Neuronal stem cell (in vitro differentiated cells): Measurements from ENCODE around the gene SLC1A7.

ENCODE experiments used
- DNase-seq: peaks from one replicate; pipeline ENCODE4 v3.0.0-alpha.2; 2013; ENCODE audit warnings: low spot score
- H2AFZ ChIP-seq: one replicate; pipeline ENCODE4 v1.6.1; 2013; ENCODE audit warnings: mild to moderate bottlenecking, low read length, inconsistent platforms
- H2AK5ac ChIP-seq: 2 replicates; pipeline ENCODE4 v1.6.1; 2013; ENCODE audit warnings: low read depth, mild to moderate bottlenecking, inconsistent platforms, low read length, moderate library complexity, mixed read lengths
- H2BK120ac ChIP-seq: 2 replicates; pipeline ENCODE4 v1.6.1; 2013; ENCODE audit warnings: low read depth, mild to moderate bottlenecking, inconsistent platforms, low read length, moderate library complexity, mixed read lengths
- H2BK12ac ChIP-seq: one replicate; pipeline ENCODE4 v1.6.1; 2013; ENCODE audit warnings: low read length, inconsistent platforms
- H2BK15ac ChIP-seq: 2 replicates; pipeline ENCODE4 v1.6.1; 2013; ENCODE audit warnings: mild to moderate bottlenecking, low read length, inconsistent platforms, mixed read lengths
- H2BK5ac ChIP-seq: one replicate; pipeline ENCODE4 v1.6.1; 2013; ENCODE audit warnings: inconsistent platforms, mild to moderate bottlenecking, low read length, moderate library complexity
- H3K14ac ChIP-seq: one replicate; pipeline ENCODE4 v1.6.1; 2013; ENCODE audit warnings: low read length, inconsistent platforms
- H3K18ac ChIP-seq: 2 replicates; pipeline ENCODE4 v1.6.1; 2013; ENCODE audit warnings: low read length, inconsistent platforms
- H3K23ac ChIP-seq: 2 replicates; pipeline ENCODE4 v1.6.1; 2013; ENCODE audit warnings: low read depth, mild to moderate bottlenecking, mixed read lengths, low read length, inconsistent platforms; ENCODE audit not compliant: poor library complexity
- H3K27ac ChIP-seq: replicated peaks from 3 replicates; pipeline ENCODE4 v1.5.1; 2013; ENCODE audit warnings: low read length, inconsistent platforms
- H3K27me3 ChIP-seq, 3 experiments: 2 replicates each; pipeline ENCODE4 v1.6.1; 2013; ENCODE audit warnings: low read length in 3 of 3, mild to moderate bottlenecking in 2 of 3, inconsistent platforms in 1 of 3, low read depth in 1 of 3, mixed read lengths in 1 of 3, moderate library complexity in 1 of 3; ENCODE audit not compliant: control insufficient read depth in 3 of 3, insufficient read depth in 3 of 3
- H3K36me3 ChIP-seq, 2 donors: replicated peaks in 1 of 2; 2 replicates each; pipeline ENCODE4 v1.6.1; 2013; ENCODE audit warnings: low read length in 2 of 2; ENCODE audit not compliant: control insufficient read depth in 2 of 2, insufficient read depth in 2 of 2
- H3K4ac ChIP-seq: 2 replicates; pipeline ENCODE4 v1.6.1; 2013; ENCODE audit warnings: inconsistent platforms, mild to moderate bottlenecking, low read length, moderate library complexity
- H3K4me1 ChIP-seq, 2 donors: 1 replicate in 1 of 2; 2 replicates in 1 of 2; pipeline ENCODE4 v1.6.1; 2013; ENCODE audit warnings: low read length in 2 of 2, low read depth in 1 of 2; ENCODE audit not compliant: control insufficient read depth in 2 of 2, insufficient read depth in 1 of 2
- H3K4me2 ChIP-seq: one replicate; pipeline ENCODE4 v1.6.1; 2013; ENCODE audit warnings: mild to moderate bottlenecking, low read length, inconsistent platforms; ENCODE audit not compliant: insufficient read depth, poor library complexity, severe bottlenecking
- H3K4me3 ChIP-seq, 2 donors: 2 replicates each; pipeline ENCODE4 v1.5.1; 2013; ENCODE audit warnings: low read length in 2 of 2, mild to moderate bottlenecking in 2 of 2, inconsistent platforms in 1 of 2, moderate library complexity in 1 of 2
- H3K79me1 ChIP-seq: one replicate; pipeline ENCODE4 v1.6.1; 2013; ENCODE audit warnings: low read depth, mild to moderate bottlenecking, inconsistent platforms, low read length, moderate library complexity
- H3K9ac ChIP-seq: one replicate; pipeline ENCODE4 v1.6.1; 2013; ENCODE audit warnings: mild to moderate bottlenecking, low read depth, low read length, inconsistent platforms; ENCODE audit not compliant: poor library complexity
- H3K9me3 ChIP-seq, 2 donors: replicated peaks in 1 of 2; 2 replicates each; pipeline versions ENCODE3 to v1.6.1; 2013; ENCODE audit warnings: low read length in 2 of 2, mild to moderate bottlenecking in 2 of 2, inconsistent platforms in 1 of 2, low read depth in 1 of 2, mixed read lengths in 1 of 2, moderate library complexity in 1 of 2; ENCODE audit not compliant: control insufficient read depth in 2 of 2, insufficient read depth in 1 of 2
- H4K8ac ChIP-seq: one replicate; pipeline ENCODE4 v1.6.1; 2013; ENCODE audit warnings: low read depth, mild to moderate bottlenecking, inconsistent platforms, low read length, moderate library complexity
- H4K91ac ChIP-seq: one replicate; pipeline ENCODE4 v1.6.1; 2013; ENCODE audit warnings: low read length, low read depth, mild to moderate bottlenecking, inconsistent platforms; ENCODE audit not compliant: poor library complexity
- WGBS, 2 donors: extraction: QIAGEN DNeasy Blood & Tissue Kit; methylation state at CpG; one replicate each; pipeline ENCODE4 v1.1.7; 2013; ENCODE audit warnings: missing lambda C conversion rate in 2 of 2, mixed read lengths in 1 of 2; ENCODE audit not compliant: insufficient read length in 2 of 2, insufficient replicate concordance in 1 of 2; ENCODE audit errors: extremely low coverage in 2 of 2; 5-methylcytosine and 5-hydroxymethylcytosine counted together

The SLC1A7 gene

GRCh38 chr1:53176452-53177208, 34.2 kb upstream of the SLC1A7 start:
- Histone ChIP-seq H3K18ac (no peak overlapping the region), H4K8ac (no peak overlapping the region), H3K4me1 (peaks cover 0 to 2% of the 10 kb centered on the region in 2 donors), H2BK12ac (no peak overlapping the region), H3K4me2 (no peak overlapping the region), H3K9me3 (no peaks in the 10 kb centered on the region), H4K91ac (no peak overlapping the region), H3K23ac (no peak overlapping the region), H3K79me1 (no peaks in the 10 kb centered on the region), H2BK15ac (no peak overlapping the region), H3K4me3 (no peak overlapping the region), H2AK5ac (no peak overlapping the region), H3K27me3 (peaks cover 0 to 25% (median 0%) of the 10 kb centered on the region in 3 experiments), H2BK120ac (no peak overlapping the region), H2BK5ac (no peak overlapping the region), H2AFZ (no peak overlapping the region), H3K14ac (no peak overlapping the region), H3K27ac (no peak overlapping the region), H3K9ac (no peak overlapping the region), H3K36me3 (no peaks in the 10 kb centered on the region), H3K4ac (no peak overlapping the region)
- WGBS, 2 donors, result no CpG with 5 or more reads among the region's 10 CpGs
- no peak for DNase-seq

- Histone ChIP-seq H3K79me1 (no peaks in the 10 kb centered on the region), H4K8ac (no peak overlapping the region), H2AK5ac (no peak overlapping the region), H3K27me3 (peaks cover 0 to 14% (median 0%) of the 10 kb centered on the region in 3 experiments), H3K4me2 (no peak overlapping the region), H3K23ac (no peak overlapping the region), H2BK5ac (no peak overlapping the region), H2BK120ac (no peak overlapping the region), H2BK12ac (no peak overlapping the region), H3K18ac (no peak overlapping the region), H3K4me1 (peaks cover 0 to 2% of the 10 kb centered on the region in 2 donors), H3K4me3 (no peak overlapping the region), H3K36me3 (no peaks in the 10 kb centered on the region), H2AFZ (no peak overlapping the region), H3K27ac (no peak overlapping the region), H3K4ac (no peak overlapping the region), H4K91ac (no peak overlapping the region), H2BK15ac (no peak overlapping the region), H3K9me3 (no peaks in the 10 kb centered on the region), H3K9ac (no peak overlapping the region), H3K14ac (no peak overlapping the region)
- no peak for DNase-seq
- no CpG with 5 or more reads among the region's 10 CpGs for WGBS, 2 donors
Observed at GRCh38 chr1:53174971-53175913, 32.8 kb upstream of the SLC1A7 start.

- H3K9ac ChIP-seq, result no peak overlapping the region
- H3K4me1 ChIP-seq, result peaks cover 0 to 2% of the 10 kb centered on the region in 2 donors
- H3K4ac ChIP-seq, result no peak overlapping the region
- no CpG with 5 or more reads among the region's 6 CpGs for WGBS, 2 donors
- H2BK15ac ChIP-seq, result no peak overlapping the region
- H3K79me1 ChIP-seq, result no peaks in the 10 kb centered on the region
- H2AFZ ChIP-seq, result no peak overlapping the region
- H2AK5ac ChIP-seq, result no peak overlapping the region
- H2BK5ac ChIP-seq, result no peak overlapping the region
- no peak overlapping the region for H3K4me2 ChIP-seq
- no peak overlapping the region for H2BK12ac ChIP-seq
- DNase-seq, result no peak
- no peak overlapping the region for H4K8ac ChIP-seq
- H3K23ac ChIP-seq, result no peak overlapping the region
- H2BK120ac ChIP-seq, result no peak overlapping the region
- H3K4me3 ChIP-seq, result no peak overlapping the region
- H3K14ac ChIP-seq, result no peak overlapping the region
- H3K18ac ChIP-seq, result no peak overlapping the region
- H3K27me3 ChIP-seq, result peaks cover 0 to 7% (median 0%) of the 10 kb centered on the region in 3 experiments
- H3K27ac ChIP-seq, result no peak overlapping the region
- H4K91ac ChIP-seq, result no peak overlapping the region
- no peaks in the 10 kb centered on the region for H3K9me3 ChIP-seq
- H3K36me3 ChIP-seq, result no peaks in the 10 kb centered on the region
Observed at GRCh38 chr1:53172426-53173128, 30.1 kb upstream of the SLC1A7 start.
